Measurements from ENCODE around the gene POMC.
"Not testable (repeated sequence)": the region's sequence is repeated elsewhere in the genome, so short reads cannot be mapped to it uniquely, and the experiment has no call there.

Gene POMC

GRCh38 chr2:25168256-25169072, at the start of gene POMC:
Gene POMC (minus strand): TSS chr2:25168580. CDS start chr2:25164772, 3,808 bp downstream.
- DNase-seq = peak; percentile 13

GRCh38 chr2:25218100-25218499, 49.7 kb upstream of the POMC start:
- no peak for DNase-seq

GRCh38 chr2:25215948-25216679, 47.7 kb upstream of the POMC start:
- peak; percentile 78 for DNase-seq

- DNase-seq = no peak
Observed at GRCh38 chr2:25215232-25215631, 46.9 kb upstream of the POMC start.

GRCh38 chr2:25213229-25213628, 44.8 kb upstream of the POMC start:
- DNase-seq = no peak

- not testable (repeated sequence) for DNase-seq
Observed at GRCh38 chr2:25210923-25211322, 42.5 kb upstream of the POMC start.

- no peak for DNase-seq
Observed at GRCh38 chr2:25207078-25207545, 38.7 kb upstream of the POMC start.

GRCh38 chr2:25204190-25204838, 35.9 kb upstream of the POMC start:
- no peak for DNase-seq

GRCh38 chr2:25202275-25202674, 33.9 kb upstream of the POMC start:
- no peak for DNase-seq

GRCh38 chr2:25201794-25202193, 33.4 kb upstream of the POMC start:
- no peak for DNase-seq

- no peak for DNase-seq
Observed at GRCh38 chr2:25201265-25201664, 32.9 kb upstream of the POMC start.

- DNase-seq = no peak
Observed at GRCh38 chr2:25198576-25198975, 30.2 kb upstream of the POMC start.

- no peak for DNase-seq
Observed at GRCh38 chr2:25198209-25198525, 29.8 kb upstream of the POMC start.

- DNase-seq = no peak
Observed at GRCh38 chr2:25197336-25198208, 29.2 kb upstream of the POMC start.

- no peak for DNase-seq
Observed at GRCh38 chr2:25194576-25195122, 26.3 kb upstream of the POMC start.

- DNase-seq = no peak
Observed at GRCh38 chr2:25190536-25190935, 22.2 kb upstream of the POMC start.

- DNase-seq = no peak
Observed at GRCh38 chr2:25188405-25188804, 20.0 kb upstream of the POMC start.

GRCh38 chr2:25187729-25188350, 19.5 kb upstream of the POMC start:
- DNase-seq = no peak

GRCh38 chr2:25184254-25184653, 15.9 kb upstream of the POMC start:
- no peak for DNase-seq

- DNase-seq = no peak
Observed at GRCh38 chr2:25178976-25179375, 10.6 kb upstream of the POMC start.

GRCh38 chr2:25177211-25177611, 8.8 kb upstream of the POMC start:
- DNase-seq = no peak
